Mesothelial cell of epicardium (in vitro differentiated cells): ENCODE data around the gene GTF3C2. TPM values are rescaled to one million over a fixed set of nuclear protein-coding genes. Genes with fewer than 3 reads are reported as not detected.

Source experiments
- DNase-seq, 2 experiments: peaks; one replicate each; pipeline ENCODE4 v3.0.0; 2021; ENCODE audit warnings: low spot score in 2 of 2; ENCODE audit not compliant: unreplicated experiment in 2 of 2
- H3K27ac Mint-ChIP-seq: 2 replicates; pipeline ENCODE4 v1.8.0; 2021; ENCODE audit warnings: mixed read lengths
- H3K27me3 Mint-ChIP-seq: 2 replicates; pipeline ENCODE4 v1.8.0; 2021; ENCODE audit warnings: low read depth, mixed read lengths
- H3K36me3 Mint-ChIP-seq: 2 replicates; pipeline ENCODE4 v1.8.0; 2021; ENCODE audit warnings: mixed read lengths
- H3K4me1 Mint-ChIP-seq: 2 replicates; pipeline ENCODE4 v1.8.0; 2021; ENCODE audit warnings: mixed read lengths
- H3K4me3 Mint-ChIP-seq: 2 replicates; pipeline ENCODE4 v1.8.0; 2021; ENCODE audit warnings: mild to moderate bottlenecking, moderate library complexity, mixed read lengths
- H3K9me3 Mint-ChIP-seq: 2 replicates; pipeline ENCODE4 v1.8.0; 2021; ENCODE audit warnings: mixed read lengths
- CTCF ChIP-seq: fragments of 200-600 bp; sonication (generic); IDR thresholded peaks from one replicate; pipeline ENCODE4 v1.5.0; 2021; ENCODE audit warnings: antibody characterized with exemption; ENCODE audit not compliant: unreplicated experiment
- total RNA-seq: library from RNA; stranded (reverse); gene quantifications from 3 replicates; pipeline ENCODE4 v1.2.1, GENCODE V29; 2021

Gene GTF3C2
- total RNA-seq, 1 donor from 2014 or later: 87.5 TPM

- DNase-seq: no peak
- Mint-ChIP-seq H3K36me3 (no peaks in the 10 kb centered on the region), H3K9me3 (no peaks in the 10 kb centered on the region), H3K4me3 (no peak overlapping the region), H3K4me1 (peaks cover 27% of the 10 kb centered on the region), H3K27ac (no peak overlapping the region), H3K27me3 (peaks cover 15% of the 10 kb centered on the region)
- no peak for TF ChIP-seq CTCF
Measured at GRCh38 chr2:27290549-27290948, 66.0 kb downstream of the GTF3C2 start.

GRCh38 chr2:27288610-27289009, 68.0 kb downstream of the GTF3C2 start:
- no peak for TF ChIP-seq CTCF
- Mint-ChIP-seq H3K36me3 (no peaks in the 10 kb centered on the region), H3K27me3 (peaks cover 30% of the 10 kb centered on the region), H3K4me1 (peaks cover 22% of the 10 kb centered on the region), H3K4me3 (no peak overlapping the region), H3K9me3 (no peaks in the 10 kb centered on the region), H3K27ac (no peak overlapping the region)
- no peak for DNase-seq

GRCh38 chr2:27285481-27285880, 71.1 kb downstream of the GTF3C2 start:
- peaks cover 53% of the 10 kb centered on the region for H3K27me3 Mint-ChIP-seq
- H3K27ac Mint-ChIP-seq: no peak overlapping the region
- no peak overlapping the region for H3K4me3 Mint-ChIP-seq
- no peaks in the 10 kb centered on the region for H3K36me3 Mint-ChIP-seq
- peaks cover 14% of the 10 kb centered on the region for H3K4me1 Mint-ChIP-seq
- no peaks in the 10 kb centered on the region for H3K9me3 Mint-ChIP-seq
- TF ChIP-seq CTCF: no peak
- DNase-seq: no peak

- no peak for DNase-seq
- H3K4me3 Mint-ChIP-seq: no peak overlapping the region
- no peak for TF ChIP-seq CTCF
- H3K9me3 Mint-ChIP-seq: no peaks in the 10 kb centered on the region
- no peaks in the 10 kb centered on the region for H3K36me3 Mint-ChIP-seq
- H3K27ac Mint-ChIP-seq: no peak overlapping the region
- H3K4me1 Mint-ChIP-seq: peaks cover 14% of the 10 kb centered on the region
- H3K27me3 Mint-ChIP-seq: peaks cover 53% of the 10 kb centered on the region
Measured at GRCh38 chr2:27284996-27285395, 71.6 kb downstream of the GTF3C2 start.

GRCh38 chr2:27282892-27283291, 73.7 kb downstream of the GTF3C2 start:
- TF ChIP-seq CTCF: no peak
- Mint-ChIP-seq H3K27ac (no peak overlapping the region), H3K9me3 (no peaks in the 10 kb centered on the region), H3K4me1 (peaks cover 12% of the 10 kb centered on the region), H3K27me3 (peaks cover 59% of the 10 kb centered on the region), H3K36me3 (no peaks in the 10 kb centered on the region), H3K4me3 (no peak overlapping the region)
- DNase-seq: no peak
